Nucleus accumbens (tissue), 56 donors: Measurements from ENCODE around the gene LILRA5.
A peak's percentile ranks its signal among the peaks of the same experiment; 100 is the strongest.
"Not testable (repeated sequence)": the region's sequence is repeated elsewhere in the genome, so short reads cannot be mapped to it uniquely, and the experiment has no call there.

Experiments used
- DNase-seq, 56 donors: peaks; one replicate each; lab custom pipeline; 2025; lab: John Stamatoyannopoulos, UW

The LILRA5 gene

GRCh38 chr19:54335164-54335563 lies 22.2 kb upstream of the LILRA5 start:
- no peak for DNase-seq

GRCh38 chr19:54333586-54334298 lies 20.8 kb upstream of the LILRA5 start:
- no peak for DNase-seq

- no peak for DNase-seq
Observed at GRCh38 chr19:54332149-54332548, 19.2 kb upstream of the LILRA5 start.

- DNase-seq, result no peak
Observed at GRCh38 chr19:54331626-54332025, 18.7 kb upstream of the LILRA5 start.

- DNase-seq, result no peak
Observed at GRCh38 chr19:54329476-54330165, 16.7 kb upstream of the LILRA5 start.

GRCh38 chr19:54328781-54329180 lies 15.8 kb upstream of the LILRA5 start:
- DNase-seq, result not testable (repeated sequence)

GRCh38 chr19:54325631-54326030 lies 12.7 kb upstream of the LILRA5 start:
- no peak for DNase-seq

- peak in 11 of 56 donors; percentile 5 to 39 (median 11) for DNase-seq
Observed at GRCh38 chr19:54325194-54325621, 12.2 kb upstream of the LILRA5 start.

- no peak for DNase-seq
Observed at GRCh38 chr19:54324071-54324470, 11.1 kb upstream of the LILRA5 start.

GRCh38 chr19:54322934-54323333 lies 10.0 kb upstream of the LILRA5 start:
- not testable (repeated sequence) for DNase-seq

- DNase-seq, result not testable (repeated sequence)
Observed at GRCh38 chr19:54322295-54322694, 9.3 kb upstream of the LILRA5 start.

- no peak for DNase-seq
Observed at GRCh38 chr19:54319892-54320670, 7.1 kb upstream of the LILRA5 start.

GRCh38 chr19:54319049-54319448 lies 6.1 kb upstream of the LILRA5 start:
- no peak for DNase-seq

- DNase-seq, result no peak
Observed at GRCh38 chr19:54317965-54318240, 4.9 kb upstream of the LILRA5 start.

- no peak for DNase-seq
Observed at GRCh38 chr19:54317108-54317964, 4.4 kb upstream of the LILRA5 start.

- no peak for DNase-seq
Observed at GRCh38 chr19:54316746-54317107, 3.8 kb upstream of the LILRA5 start.

GRCh38 chr19:54315956-54316355 lies 3.0 kb upstream of the LILRA5 start:
- no peak for DNase-seq

- DNase-seq, result no peak
Observed at GRCh38 chr19:54312011-54312410, 955 bp downstream of the LILRA5 start.

- DNase-seq, result no peak
Observed at GRCh38 chr19:54311486-54311885, 1.5 kb downstream of the LILRA5 start.

- DNase-seq, result no peak
Observed at GRCh38 chr19:54310543-54310942, 2.4 kb downstream of the LILRA5 start.

- DNase-seq, result no peak
Observed at GRCh38 chr19:54309811-54310210, 3.2 kb downstream of the LILRA5 start.
